HCEC 1CT (cell line): Measurements from ENCODE around the gene RACGAP1.
A peak's percentile ranks its signal among the peaks of the same experiment; 100 is the strongest.
"Not testable (repeated sequence)": the region's sequence is repeated elsewhere in the genome, so short reads cannot be mapped to it uniquely, and the experiment has no call there.

ENCODE experiments used
- DNase-seq: peaks from one replicate; pipeline ENCODE4 v3.0.0-alpha.2; 2017

RACGAP1 gene

GRCh38 chr12:50055831-50056638 is 30.7 kb upstream of the RACGAP1 start:
- DNase-seq = peak; percentile 46

GRCh38 chr12:50053583-50053982 is 28.3 kb upstream of the RACGAP1 start:
- no peak for DNase-seq

- no peak for DNase-seq
Measured at GRCh38 chr12:50052964-50053363, 27.7 kb upstream of the RACGAP1 start.

GRCh38 chr12:50052544-50052943 is 27.2 kb upstream of the RACGAP1 start:
- no peak for DNase-seq

- DNase-seq = no peak
Measured at GRCh38 chr12:50051101-50051806, 26.0 kb upstream of the RACGAP1 start.

- no peak for DNase-seq
Measured at GRCh38 chr12:50050410-50051098, 25.3 kb upstream of the RACGAP1 start.

- no peak for DNase-seq
Measured at GRCh38 chr12:50050119-50050385, 24.8 kb upstream of the RACGAP1 start.

- no peak for DNase-seq
Measured at GRCh38 chr12:50049254-50050118, 24.2 kb upstream of the RACGAP1 start.

- no peak for DNase-seq
Measured at GRCh38 chr12:50047693-50048250, 22.5 kb upstream of the RACGAP1 start.

GRCh38 chr12:50043854-50044253 is 18.6 kb upstream of the RACGAP1 start:
- no peak for DNase-seq

GRCh38 chr12:50043308-50043707 is 18.0 kb upstream of the RACGAP1 start:
- no peak for DNase-seq

GRCh38 chr12:50042693-50043092 is 17.4 kb upstream of the RACGAP1 start:
- DNase-seq = no peak

GRCh38 chr12:50041962-50042361 is 16.7 kb upstream of the RACGAP1 start:
- no peak for DNase-seq

- no peak for DNase-seq
Measured at GRCh38 chr12:50041062-50041860, 16.0 kb upstream of the RACGAP1 start.

- no peak for DNase-seq
Measured at GRCh38 chr12:50040657-50041056, 15.4 kb upstream of the RACGAP1 start.

- peak; percentile 62 for DNase-seq
Measured at GRCh38 chr12:50039151-50039835, 14.0 kb upstream of the RACGAP1 start.

GRCh38 chr12:50038336-50038735 is 13.0 kb upstream of the RACGAP1 start:
- no peak for DNase-seq

- no peak for DNase-seq
Measured at GRCh38 chr12:50032854-50033581, 7.7 kb upstream of the RACGAP1 start.

- DNase-seq = no peak
Measured at GRCh38 chr12:50032515-50032853, 7.2 kb upstream of the RACGAP1 start.

- DNase-seq = not testable (repeated sequence)
Measured at GRCh38 chr12:50030449-50030848, 5.2 kb upstream of the RACGAP1 start.

GRCh38 chr12:50026691-50027090 is 1.4 kb upstream of the RACGAP1 start:
- DNase-seq = no peak
